NCI-H1417 (cell line): ENCODE results near the gene TMEM186.
A peak's percentile ranks its signal among the peaks of the same experiment; 100 is the strongest.
"Not testable (repeated sequence)": the region's sequence is repeated elsewhere in the genome, so short reads cannot be mapped to it uniquely, and the experiment has no call there.

Experiments used
- DNase-seq, 3 experiments: peaks; one replicate each; lab custom pipeline; 2025; lab: John Stamatoyannopoulos, UW

Gene TMEM186, protein sequence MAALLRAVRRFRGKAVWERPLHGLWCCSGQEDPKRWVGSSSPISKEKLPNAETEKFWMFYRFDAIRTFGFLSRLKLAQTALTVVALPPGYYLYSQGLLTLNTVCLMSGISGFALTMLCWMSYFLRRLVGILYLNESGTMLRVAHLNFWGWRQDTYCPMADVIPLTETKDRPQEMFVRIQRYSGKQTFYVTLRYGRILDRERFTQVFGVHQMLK

DNA sequence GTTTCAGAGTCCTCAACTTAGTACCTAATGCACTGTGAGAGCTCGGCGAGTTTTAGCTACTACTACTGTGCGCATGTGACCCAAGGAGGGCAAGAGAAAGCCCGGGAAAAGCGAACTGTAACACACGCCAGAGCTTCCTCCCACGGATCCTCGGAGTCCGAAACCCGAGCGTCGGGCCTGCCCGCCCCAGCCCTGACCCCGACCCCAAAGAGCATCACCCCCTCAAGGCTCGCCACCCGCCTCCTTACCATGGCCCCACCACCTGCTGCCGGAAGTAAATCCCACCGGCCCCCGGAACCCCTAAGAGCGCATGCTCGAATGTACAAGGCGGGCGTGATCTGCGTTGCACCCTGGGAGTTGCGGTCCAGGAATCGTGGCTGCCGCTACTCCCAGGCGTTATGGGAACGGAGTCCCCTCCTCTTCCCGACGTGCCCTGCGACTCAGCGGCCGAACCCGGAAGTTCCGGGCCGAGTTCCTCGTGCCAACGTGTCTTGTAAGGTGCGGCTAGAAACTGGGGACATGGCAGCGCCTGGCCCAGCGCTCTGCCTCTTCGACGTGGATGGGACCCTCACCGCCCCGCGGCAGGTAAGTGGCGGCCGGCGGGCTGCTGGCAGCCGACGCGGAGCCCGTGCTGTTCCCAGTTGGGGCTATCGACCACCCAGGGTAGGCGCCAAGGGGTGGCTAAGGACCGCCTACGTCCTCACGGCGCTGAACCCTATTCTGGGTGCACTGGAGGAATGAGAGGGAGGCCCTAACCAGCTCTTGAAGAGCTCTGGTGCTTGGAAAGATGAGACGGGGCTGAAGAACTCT, at the start of gene TMEM186, which contains the start of gene PMM2:
TSS of gene TMEM186 (minus strand) at position 276 of the 810 bp plus-strand sequence. CDS start at position 251, 25 bp downstream.
TSS of gene PMM2 (plus strand) at position 476 of the 810 bp plus-strand sequence. CDS start at position 520, 44 bp downstream.
- peak; percentile 93 to 96 (median 94) for DNase-seq

DNA sequence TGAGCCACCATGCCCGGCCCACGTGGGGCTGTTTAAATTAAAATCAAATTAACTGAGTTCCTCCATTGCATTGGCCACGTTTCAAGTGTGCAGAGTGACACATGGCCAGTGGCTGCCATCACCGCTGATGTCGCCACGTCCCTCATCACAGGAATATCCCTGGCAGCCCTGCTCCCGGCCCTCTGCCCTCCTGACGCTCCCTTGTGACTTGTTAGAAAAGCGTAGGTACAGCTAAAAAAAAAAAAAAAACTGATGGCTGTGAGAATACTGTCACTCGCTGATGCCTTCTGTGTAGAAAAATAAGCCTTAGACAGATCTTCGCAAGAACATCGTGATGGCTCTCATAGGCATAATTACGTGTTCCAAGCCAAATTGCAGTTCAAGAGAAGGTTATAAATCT, 49.7 kb upstream of the TMEM186 start:
- DNase-seq = no peak

DNA sequence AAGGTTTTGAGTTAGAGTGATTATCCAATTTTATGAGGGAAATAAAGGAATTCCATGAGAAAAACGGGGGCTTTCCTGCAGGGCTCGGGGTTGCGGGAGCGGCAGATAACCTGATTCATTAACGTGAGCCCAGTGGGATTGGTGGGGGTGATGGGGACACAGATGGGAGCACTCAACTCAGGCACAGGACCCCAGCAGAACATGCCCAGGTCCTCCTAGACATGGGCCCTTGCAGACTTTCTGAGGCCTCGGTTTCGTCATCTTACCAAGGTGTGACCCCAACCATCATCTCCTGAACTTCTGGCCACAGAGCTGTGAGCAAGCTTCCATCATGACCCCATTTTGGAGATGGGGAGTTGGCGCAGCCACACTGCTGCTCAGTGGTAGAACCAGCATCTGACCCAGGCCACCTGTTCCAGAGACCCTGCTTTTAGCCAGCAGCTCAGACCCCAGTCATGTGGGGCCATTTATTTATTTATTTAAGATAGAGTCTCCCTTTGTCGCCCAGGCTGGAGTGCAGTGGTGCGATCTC, 49.0 kb upstream of the TMEM186 start:
- DNase-seq = no peak

DNA sequence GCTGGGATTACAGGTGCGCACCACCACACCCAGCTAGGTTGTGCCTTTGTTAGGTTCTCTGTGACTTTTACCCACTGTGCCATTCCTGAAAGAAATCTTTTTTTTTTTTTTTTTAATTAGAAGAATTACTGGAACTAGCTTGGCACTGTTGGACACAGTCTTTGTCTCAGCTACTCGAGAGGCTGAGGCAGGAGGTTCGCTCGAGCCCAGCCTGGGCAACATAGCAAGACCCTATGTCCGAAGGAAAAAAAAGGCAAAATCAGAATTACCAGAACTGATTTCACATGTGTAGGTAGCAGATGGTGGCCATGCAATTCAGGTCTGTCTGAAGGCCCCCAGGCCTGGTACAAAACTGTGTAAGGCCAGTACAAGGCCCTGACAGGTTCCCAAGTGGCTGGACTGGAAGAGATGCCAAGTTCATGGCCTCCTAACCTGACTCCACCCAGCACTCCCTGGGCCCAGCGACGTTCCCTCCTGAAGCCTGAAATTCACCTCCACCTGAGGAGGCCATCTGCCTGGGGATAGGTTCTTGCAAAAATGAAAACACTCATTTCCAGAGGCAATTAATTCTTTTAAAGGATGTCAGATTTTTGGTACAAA, 48.4 kb upstream of the TMEM186 start:
- no peak for DNase-seq

DNA sequence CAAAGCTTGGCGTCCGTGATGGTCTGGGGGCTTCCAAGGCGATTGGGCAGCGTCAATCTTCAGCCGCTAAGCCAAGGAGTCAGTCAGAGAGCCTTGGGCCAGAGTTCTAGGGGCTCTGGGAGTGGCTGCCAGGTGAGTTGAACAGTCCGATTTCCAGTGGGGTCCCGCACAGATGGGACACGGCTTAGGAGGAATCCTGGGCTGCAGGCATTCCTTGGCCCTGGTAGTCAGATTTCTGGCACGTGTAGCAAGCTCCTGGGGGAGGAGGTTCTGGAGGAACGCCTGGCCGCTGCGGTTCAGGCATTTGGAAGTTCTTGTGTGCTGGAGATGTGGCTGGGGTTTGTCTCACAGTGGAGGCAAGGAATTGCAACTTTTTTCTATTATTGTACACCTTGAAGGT, 45.9 kb upstream of the TMEM186 start:
- DNase-seq = not testable (repeated sequence)

DNA sequence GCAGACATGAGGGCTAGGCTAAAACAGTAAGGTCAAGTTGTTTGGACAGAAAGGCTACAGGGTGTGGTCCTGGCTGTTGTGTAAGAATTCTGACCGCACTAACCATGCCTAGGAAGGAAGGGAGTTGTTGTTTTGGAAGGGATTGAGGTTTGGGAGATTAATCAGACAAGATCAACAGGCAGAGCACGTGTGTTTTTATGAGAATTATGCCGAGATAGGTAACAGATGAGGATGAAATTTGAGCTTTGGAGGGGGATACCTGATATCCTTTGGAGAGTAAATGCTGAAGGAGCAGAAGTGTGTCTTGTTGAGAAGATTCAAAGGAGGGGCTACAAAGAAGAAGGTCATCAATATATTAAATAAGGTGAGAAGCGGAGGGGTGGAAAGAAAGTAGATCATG, 44.6 kb upstream of the TMEM186 start:
- DNase-seq = not testable (repeated sequence)

DNA sequence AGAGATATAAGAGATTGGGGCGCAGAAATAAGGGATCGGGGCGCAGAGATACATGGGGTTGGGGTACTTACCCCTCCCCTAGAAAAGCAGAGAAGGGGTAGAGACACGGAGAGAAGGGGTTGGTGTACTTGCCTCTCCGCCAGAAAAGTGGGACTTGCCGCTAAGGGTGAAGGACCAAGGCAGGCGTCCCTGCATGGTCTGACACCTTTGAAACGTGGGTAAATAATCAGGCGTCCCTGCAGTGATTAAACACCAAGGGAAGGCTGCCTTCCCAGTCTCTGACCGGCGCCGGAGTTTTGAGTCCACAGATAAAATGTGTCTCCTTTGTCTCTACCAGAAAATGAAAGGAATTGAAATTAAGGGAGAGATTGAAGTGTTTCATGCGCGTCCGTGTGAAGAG, 40.2 kb upstream of the TMEM186 start:
- not testable (repeated sequence) for DNase-seq

DNA sequence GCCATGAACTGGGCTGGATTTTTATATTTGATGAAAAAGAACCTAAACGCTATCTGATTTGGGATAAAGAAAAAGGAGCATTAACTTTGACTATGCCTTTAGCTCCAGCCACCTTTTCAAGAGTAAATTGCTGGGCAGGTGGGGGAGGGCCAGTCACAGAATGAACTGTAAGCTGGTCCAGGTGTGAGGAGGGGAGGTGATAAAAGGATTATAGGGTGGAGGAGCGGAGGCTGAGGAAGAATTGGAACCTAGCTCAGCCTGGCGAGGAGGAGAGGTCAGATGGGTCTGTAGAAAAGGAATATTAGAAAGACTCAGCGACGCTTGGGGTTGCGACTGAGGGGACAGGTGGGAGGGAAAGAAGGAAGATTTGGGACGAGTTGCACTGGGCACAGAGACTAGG, 39.4 kb upstream of the TMEM186 start:
- not testable (repeated sequence) for DNase-seq

DNA sequence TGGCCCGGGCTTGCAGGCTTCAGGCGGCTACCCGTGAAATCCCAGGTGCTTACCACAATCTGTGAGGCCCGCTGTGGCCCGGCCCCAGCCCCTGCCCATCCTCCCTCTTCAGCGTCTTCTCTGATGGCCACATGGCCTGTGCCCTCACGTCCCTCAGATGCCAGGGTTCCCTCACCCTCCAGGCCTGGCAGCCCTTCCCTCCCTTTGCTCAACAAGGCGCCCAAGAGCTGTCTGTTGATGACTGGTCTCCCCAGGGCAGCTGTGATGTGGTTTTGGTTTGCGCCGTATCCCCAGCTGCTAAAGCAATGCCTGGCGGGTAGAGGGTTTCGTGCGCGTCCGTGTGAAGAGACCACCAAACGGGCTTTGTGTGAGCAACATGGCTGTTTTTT, 35.3 kb upstream of the TMEM186 start:
- DNase-seq = no peak

DNA sequence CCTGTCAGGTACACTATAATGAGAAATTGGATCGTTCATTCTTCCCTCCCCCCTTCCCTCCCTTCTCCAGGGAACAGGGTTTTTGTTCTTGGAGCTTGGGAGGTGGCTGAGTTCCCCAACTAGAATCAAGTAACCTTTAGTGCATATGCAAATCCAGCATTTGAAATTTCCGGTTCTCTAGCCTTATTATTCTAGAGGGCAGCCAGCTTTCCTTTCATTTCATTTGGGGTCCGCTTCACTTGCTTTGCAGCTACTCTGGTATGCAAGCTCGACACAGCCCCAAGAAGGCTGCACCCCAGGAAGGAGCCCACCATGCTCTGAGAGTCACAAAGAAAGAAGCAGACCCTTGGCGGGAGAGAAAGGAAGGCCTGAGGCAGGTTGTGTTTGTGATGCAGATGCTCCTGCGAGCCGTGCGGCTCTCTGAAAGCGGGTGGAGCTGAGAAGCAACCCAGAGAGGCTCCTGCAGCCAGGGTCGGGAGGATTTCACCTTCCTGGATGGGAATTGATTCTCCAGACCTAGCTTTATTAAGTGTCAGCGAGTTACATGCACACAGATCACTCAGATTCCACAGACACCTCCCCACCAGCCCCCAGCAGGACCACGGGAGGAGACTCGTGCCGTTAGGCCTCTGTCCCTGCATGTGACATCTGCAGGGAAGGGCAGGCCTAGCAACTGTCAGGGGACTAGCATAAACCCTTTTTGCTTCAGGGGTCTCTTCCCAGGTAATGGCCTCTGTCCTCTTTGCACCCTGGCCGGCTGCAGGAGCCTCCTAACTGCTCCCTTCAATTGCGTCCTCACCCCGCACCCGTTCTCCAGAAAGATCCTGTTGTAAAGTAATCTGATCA, 34.7 kb upstream of the TMEM186 start:
- no peak for DNase-seq

DNA sequence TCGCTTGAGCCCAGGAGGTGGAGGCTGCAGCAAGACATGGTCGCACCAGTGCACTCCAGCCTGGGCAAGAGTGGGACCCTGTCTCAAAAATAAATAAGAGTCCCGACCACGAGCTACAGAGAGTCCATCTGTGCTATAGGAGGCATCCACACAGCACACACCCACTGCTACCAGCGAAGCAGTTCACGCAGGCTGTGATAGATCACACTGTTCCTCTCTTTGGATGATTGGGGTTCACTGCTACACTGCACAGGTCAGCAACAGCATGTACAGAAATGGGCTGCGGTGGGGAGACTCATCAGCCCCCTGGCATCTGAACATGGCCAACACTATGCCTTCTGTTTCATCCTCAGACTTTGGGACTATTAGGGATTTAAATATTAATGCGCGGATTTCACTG, 34.0 kb upstream of the TMEM186 start:
- no peak for DNase-seq

DNA sequence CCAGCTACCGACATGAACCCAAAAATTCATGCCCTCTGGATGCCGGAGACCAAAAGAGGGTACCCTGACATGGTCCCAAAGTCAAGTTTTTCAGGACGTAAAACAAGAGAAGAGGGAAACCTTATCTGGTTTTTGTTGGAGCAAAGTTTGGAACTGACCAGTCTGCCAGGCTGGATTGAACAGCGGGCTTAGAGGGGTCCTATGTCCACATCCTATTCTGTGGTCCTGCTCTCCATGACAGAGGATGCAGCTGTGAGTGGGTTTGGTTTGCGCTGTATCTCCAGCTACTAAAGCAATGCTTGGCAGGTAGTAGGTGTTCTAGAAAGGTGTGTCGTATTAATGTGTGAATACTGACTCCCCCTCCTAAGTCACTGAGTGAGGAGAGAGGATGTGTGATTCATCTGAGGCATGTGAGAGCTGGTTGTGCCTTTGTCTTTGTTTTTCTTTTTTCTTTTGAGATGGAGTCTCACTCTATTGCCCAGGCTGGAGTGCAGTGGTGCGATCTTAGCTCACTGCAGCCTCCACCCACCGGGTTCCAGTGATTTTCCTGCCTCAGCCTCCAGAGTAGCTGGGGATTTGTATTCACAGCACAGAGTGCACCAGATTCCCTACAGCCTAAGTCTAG, 31.2 kb upstream of the TMEM186 start:
- DNase-seq = no peak

DNA sequence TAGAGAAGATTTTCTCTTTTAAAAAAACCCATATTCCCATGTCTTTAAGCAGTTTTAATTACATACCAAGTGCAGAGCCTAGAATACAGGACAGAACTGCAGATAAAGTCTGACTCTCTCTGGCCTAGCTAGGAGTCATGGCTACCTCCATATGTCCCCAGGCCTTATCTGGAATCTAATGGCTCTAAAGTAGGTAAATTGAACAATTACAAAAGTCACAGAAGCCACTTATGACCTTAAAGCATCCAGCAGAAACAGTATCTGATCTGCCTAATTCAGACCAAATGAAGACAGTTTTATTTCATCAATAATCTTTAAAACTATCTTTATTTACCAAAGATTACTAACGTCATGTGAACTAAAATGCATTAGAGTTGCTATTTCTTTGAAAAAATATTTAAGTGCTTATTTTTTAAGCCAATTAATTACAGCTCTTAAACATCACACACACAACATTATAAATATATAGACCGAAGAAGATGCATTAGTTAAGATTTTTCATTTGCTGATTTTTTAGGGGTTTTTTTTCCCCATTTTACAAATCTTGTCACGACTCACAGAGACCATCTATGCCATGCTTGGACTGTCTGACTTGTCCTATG, 28.9 kb upstream of the TMEM186 start:
- DNase-seq = no peak

DNA sequence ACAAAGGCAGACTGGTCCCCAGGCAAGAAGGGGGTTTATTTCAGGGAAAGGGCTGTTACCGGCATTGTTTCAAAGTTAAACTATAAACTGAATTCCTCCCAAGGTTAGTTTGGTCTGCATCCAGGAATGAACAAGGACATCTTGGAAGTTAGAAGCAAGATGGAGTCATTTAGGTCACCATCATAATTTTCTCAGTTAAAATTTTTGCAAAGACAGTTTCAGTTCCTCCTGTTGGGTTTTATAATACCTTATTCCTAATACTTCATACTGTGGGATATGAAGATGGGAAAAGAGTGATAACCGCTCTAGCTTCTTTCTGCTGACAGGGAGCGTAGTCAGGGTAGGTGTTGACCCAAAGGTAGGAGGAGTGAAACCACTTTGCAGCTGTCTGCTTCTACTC, 25.0 kb upstream of the TMEM186 start:
- DNase-seq = no peak

DNA sequence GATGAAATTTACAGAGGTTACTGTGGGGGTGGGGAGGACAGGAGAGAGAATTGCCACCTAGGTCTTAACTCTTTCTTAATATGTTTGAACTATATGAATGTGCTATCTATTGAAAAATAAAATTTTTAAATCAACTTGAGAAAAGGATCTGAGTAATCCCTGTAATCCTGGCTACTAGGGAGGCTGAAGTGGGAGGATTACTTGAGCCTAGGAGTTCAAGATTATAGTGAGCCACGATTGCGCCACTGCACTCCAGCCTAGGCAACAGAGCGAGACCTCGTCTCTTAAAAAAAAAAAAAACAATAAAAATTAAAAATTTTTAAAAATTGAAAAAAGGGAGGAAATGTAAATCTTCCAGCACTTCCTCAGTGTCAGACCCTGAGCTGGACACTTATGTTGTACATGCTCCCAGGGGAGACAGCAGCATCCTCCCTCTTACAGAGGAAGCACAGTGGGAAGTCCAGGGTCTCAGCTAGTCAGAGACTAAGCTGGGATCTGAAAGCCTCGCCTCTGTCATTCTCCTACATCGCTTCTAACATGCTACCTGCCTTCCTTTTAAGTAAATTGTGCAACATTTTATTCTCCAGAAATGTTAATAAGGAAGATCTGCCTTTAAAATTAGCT, 22.1 kb upstream of the TMEM186 start:
- no peak for DNase-seq

DNA sequence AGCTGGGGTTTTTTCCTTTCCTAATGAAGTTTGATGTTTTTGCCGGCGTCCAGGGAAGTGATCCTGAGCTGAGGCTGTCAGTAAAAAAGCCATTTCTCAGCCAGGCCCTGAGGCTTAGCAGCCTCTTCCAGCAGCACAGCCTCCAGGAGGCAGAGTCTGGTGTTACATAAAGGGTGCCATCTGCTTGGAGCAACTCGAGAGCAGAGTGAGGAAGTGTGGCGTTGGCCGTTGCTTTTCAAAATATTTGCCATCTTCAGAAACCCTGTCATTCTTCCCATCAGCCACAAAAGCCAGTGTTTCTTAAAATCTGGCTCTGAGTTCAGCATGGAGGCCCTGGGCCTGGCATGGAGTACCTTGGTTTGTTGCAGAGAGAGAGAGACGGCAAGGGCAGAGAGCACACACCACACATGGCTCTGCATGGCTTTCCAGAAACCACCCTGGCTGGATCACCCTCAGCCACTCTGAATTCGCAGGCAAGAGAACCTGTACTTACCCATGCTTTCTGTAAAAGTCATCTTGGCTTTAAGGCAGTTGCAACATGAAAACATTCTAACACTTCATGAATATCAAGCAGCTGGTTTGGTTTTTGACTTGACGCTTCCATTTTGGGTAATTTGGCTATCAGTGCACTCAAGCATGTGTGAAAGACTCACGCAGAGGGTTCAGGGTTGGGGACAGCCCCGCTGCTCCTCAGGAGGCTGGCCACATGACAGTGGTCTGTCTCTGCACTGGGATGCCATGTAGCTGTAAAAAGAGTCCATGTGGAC, 21.2 kb upstream of the TMEM186 start:
- no peak for DNase-seq

DNA sequence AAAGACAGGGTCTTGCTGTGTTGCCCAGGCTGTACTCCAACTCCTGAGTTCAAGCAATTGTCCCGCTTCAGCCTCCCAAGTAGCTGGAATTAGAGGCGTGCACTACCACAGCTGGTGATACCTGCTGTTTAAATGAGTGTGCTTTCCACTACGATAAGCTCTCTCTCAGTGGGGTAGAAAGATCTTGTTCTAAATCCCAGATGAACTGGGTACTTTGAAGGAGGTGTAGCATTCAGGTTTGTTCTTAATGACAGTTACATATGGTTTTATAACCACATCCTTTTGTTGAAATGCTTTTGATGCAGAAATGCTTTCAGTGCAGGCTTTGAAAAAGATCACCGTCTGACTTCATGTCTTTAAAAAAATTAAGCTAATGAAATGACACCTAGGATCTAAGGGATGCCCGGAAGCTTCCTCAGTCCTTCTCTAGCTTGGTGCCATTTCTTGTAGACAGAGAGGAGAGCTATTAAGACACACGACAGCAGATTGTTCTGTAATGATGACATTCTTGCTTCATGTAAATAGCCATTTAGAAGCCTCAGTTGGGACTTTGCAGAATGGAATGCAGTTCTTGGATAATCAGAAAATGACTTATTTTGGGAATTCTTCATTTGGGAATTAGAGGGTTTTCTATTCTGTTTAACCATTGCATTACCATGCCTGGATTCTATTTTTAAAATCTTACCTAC, 19.7 kb upstream of the TMEM186 start:
- no peak for DNase-seq

DNA sequence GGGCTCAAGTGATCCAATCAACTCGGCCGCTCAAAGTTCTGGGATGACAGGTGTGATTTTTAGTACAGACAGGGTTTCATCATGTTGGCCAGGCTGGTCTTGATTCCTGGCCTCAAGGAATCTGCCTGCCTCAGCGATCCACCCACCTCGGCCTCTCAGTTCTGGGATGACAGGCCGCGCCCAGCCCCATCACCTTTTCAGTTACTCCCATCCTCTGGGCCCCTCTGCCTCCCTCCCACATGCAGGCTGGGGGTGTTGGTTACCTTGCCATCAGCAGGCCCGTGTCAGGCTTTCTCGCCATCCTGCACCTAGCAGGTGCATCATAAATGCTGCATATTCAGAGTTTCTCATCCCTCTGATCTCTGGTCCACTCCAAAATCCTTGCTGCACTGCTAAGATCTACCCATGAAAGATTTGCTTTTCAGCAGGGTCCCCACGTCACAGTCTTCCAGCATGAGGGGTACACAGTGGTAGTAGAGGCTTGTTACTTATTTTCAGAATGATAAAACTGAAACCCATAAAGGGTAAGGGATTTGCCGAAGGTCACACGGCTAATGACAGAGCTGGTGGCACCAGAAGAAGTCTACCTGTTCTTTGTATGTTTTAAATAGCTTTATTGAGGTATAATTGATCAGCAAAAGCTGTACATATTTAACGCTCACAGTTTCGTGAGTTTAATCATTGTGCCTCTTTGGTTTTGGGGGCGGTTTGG, 16.8 kb upstream of the TMEM186 start:
- DNase-seq = no peak
